Retinal pigment epithelial cell (primary cell): ENCODE data around the gene MAP7D1.

Experiments
- DNase-seq: peaks from one replicate; pipeline ENCODE4 v3.0.0-alpha.2; 2010; ENCODE audit warnings: low read depth
- H3K4me3 ChIP-seq: 2 replicates; pipeline ENCODE4 v1.5.1; 2011; ENCODE audit warnings: mild to moderate bottlenecking, low read length, control low read depth, moderate library complexity
- TF ChIP-seq, protein P1 (sequence below): conservative IDR thresholded peaks from 2 replicates; pipeline ENCODE4 v1.5.1; 2011; ENCODE audit warnings: low read depth, low read length, control low read depth, inconsistent platforms

MAP7D1 gene

DNA sequence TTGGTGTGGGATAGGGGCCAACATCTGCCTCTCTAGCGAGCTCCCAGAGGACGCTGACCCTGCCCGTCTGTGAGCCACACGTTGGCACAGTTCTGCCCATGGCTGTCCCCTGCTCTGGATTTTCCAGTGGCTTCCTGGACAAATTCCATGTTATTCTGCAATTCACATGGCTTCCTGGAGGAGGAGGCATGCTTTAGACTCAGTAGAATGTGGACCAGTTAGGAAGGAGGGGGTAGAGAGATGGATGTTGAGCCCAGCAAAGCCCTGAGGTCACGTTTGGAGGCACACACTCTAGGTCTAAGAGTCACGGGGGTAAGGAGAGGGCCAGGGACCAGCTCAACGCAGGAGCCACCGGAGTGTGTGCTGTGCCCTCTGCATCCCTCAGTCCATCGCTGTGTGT lies 43.1 kb upstream of the MAP7D1 start:
- no peak overlapping the region for H3K4me3 ChIP-seq
- TF ChIP-seq, protein P1, sequence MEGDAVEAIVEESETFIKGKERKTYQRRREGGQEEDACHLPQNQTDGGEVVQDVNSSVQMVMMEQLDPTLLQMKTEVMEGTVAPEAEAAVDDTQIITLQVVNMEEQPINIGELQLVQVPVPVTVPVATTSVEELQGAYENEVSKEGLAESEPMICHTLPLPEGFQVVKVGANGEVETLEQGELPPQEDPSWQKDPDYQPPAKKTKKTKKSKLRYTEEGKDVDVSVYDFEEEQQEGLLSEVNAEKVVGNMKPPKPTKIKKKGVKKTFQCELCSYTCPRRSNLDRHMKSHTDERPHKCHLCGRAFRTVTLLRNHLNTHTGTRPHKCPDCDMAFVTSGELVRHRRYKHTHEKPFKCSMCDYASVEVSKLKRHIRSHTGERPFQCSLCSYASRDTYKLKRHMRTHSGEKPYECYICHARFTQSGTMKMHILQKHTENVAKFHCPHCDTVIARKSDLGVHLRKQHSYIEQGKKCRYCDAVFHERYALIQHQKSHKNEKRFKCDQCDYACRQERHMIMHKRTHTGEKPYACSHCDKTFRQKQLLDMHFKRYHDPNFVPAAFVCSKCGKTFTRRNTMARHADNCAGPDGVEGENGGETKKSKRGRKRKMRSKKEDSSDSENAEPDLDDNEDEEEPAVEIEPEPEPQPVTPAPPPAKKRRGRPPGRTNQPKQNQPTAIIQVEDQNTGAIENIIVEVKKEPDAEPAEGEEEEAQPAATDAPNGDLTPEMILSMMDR: no peak
- DNase-seq: no peak

DNA sequence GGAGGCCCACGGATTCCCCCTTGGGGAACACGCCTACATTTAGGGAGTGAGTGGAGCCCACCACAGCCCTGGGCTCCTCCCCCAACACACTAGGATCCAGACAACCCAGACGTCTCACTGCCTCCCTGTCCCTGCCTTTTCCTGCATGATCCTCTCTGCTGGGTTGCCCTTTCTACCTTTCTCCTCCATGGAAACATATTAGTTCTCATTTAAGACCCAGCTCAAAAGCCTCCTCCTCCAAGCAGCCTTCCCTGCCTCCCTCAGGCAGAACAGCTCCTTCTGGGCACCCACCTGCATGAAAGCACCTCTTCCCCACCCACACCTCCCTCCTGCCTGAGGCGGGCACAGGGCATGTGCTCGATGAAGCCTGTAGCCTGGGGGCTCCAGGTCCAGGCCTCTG lies 41.6 kb upstream of the MAP7D1 start:
- TF ChIP-seq, protein P1: no peak
- H3K4me3 ChIP-seq: no peak overlapping the region
- DNase-seq: no peak

DNA sequence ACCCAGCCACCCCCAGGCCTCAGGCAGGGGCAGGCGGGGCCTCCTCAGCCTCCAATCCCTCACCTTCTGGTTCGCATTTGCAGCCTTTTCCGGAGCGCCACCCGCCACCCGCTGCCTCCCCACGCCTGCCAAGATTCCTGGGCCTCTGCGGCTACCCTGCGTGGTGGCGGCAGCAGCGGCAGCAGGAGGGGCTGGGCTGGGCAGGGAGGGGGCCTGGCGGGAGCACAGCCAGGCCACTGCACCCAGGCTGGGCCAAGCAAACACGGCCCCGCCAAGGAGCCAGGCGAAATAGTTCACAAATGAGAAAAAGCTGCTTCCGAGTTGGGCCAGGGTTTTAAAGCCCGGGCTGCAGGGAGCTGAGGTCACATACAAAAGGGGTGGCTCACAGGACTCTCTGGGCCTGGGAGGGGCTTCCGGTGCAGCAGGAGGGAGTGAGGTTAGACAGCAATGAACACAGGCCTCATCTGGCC lies 40.7 kb upstream of the MAP7D1 start:
- peak; percentile 32 for DNase-seq

DNA sequence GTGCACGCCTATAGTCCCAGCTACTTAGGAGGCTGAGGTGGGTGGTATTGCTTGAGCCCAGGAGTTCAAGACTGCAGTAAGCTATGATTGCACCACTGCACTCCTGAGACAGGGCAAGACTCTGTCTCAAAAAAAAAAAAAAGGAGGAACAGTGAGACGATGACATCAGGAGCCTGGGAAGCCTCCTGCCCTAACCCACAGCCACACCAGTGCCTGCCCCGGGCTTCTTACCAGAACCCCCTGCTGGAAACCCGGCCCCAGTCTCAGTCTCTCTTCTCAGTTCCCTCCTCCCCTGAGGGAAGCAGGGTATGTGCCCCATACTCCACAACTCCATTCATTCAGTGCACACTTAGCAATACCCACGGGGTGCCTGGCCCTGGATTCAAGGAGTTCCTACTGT lies 40.0 kb upstream of the MAP7D1 start:
- no peak overlapping the region for H3K4me3 ChIP-seq

More for the DNA sequence above, 40.7 kb upstream of the MAP7D1 start:
- TF ChIP-seq, protein P1: no peak
- no peak overlapping the region for H3K4me3 ChIP-seq

DNA sequence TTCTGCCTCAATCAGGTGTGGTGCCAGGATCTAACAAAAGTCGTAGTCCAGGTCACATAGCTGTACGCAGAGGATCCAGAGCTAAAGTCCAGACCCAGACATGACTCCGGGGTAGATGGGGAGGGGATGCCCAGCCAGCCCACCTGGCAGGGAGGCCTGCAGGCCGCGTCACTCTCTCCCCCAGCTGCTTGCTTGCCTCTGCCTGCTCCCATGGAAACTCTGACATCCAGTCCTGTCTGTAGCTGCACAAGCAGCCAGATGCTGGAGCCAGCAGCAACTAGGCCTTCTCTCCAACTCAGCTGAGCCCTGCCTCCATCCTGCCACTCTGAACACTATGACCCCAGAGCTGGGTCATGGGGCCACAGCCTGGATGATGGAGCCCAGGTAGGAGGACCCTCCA lies 39.1 kb upstream of the MAP7D1 start:
- no peak for DNase-seq
- TF ChIP-seq, protein P1: no peak
- no peak overlapping the region for H3K4me3 ChIP-seq

More for the DNA sequence above, 40.0 kb upstream of the MAP7D1 start:
- DNase-seq: no peak
- TF ChIP-seq, protein P1: no peak

DNA sequence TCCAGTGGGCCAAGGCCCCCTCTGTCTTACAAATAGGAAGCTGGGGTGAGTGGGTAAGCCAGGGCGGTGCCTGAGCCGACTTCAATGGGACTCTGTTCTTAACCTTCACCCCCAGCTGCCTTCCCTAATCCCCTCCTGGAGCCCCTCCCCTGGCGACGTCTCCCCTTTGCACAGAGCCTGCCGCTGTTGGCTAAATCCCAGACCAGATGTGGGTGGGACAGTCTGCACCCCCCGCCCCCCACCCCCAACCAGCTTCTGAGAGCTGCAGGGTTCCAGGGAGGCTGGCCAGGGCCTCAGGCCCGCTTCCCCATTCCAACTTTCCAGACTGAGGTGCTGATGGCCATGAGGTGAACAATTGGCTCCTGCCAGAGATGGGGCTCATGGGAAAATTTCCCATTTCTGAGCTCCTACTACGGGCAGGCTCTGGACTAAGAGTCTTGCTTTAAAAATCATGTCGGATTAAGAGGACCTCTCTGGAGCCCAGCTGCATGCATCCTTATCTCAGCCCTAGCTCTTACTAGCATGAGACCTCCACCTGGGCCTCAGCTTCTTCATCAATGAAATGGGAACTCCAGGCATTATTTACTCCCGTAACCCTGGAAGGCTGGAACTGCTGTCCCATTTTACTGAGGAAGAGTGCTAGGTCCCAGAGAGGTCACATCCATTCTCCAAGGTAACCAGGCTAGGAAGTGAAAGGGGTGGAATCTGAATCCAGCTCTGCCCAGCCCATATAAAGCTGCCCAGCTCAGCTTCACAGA lies 37.3 kb upstream of the MAP7D1 start:
- DNase-seq: no peak
- TF ChIP-seq, protein P1: no peak
- no peak overlapping the region for H3K4me3 ChIP-seq

DNA sequence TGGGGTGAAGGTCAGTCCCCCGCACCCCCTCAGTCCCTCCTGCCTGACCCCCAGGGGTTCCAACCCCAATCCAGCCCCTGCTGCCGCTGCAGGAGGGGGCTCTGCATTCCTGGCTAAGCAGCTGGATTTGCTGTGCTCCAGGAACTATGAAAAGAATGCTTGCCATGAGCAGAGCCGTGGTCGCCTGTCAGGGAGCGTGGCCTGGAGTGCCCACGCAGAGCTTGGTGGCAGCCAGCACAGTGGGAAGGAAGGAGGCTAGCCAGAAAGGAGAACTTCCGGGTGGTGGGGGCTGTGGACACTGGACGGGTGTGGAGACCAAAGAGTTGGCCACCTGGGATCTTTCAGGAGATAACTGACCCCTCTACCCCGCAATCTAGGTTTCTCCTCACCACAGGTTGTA lies 36.5 kb upstream of the MAP7D1 start:
- no peak for DNase-seq
- no peak overlapping the region for H3K4me3 ChIP-seq
- TF ChIP-seq, protein P1: no peak
